Retinal pigment epithelial cell (primary cell): ENCODE measurements around the gene ZDHHC5.

ENCODE experiments used
- DNase-seq: peaks from one replicate; pipeline ENCODE4 v3.0.0-alpha.2; 2010; ENCODE audit warnings: low read depth
- H3K4me3 ChIP-seq: 2 replicates; pipeline ENCODE4 v1.5.1; 2011; ENCODE audit warnings: mild to moderate bottlenecking, low read length, control low read depth, moderate library complexity
- CTCF ChIP-seq: conservative IDR thresholded peaks from 2 replicates; pipeline ENCODE4 v1.5.1; 2011; ENCODE audit warnings: low read depth, low read length, control low read depth, inconsistent platforms

The ZDHHC5 gene

GRCh38 chr11:57746920-57747319 is 79.0 kb downstream of the ZDHHC5 start:
- no peak for DNase-seq
- H3K4me3 ChIP-seq: no peak overlapping the region
- no peak for TF ChIP-seq CTCF
